OCI-LY1 (cell line): ENCODE results near the gene TRPM5.

Experiments used
- H2AFZ ChIP-seq: fragments of 200-600 bp; sonication (generic), shearing (Covaris generic); 2 replicates; pipeline ENCODE4 v1.6.0; 2014; ENCODE audit warnings: antibody characterized with exemption, mild to moderate bottlenecking, low read length
- H3F3A ChIP-seq: fragments of 200-600 bp; sonication (generic), shearing (Covaris generic); 2 replicates; pipeline ENCODE4 v1.6.0; 2014; ENCODE audit warnings: mild to moderate bottlenecking, antibody characterized with exemption, low read length, moderate library complexity; ENCODE audit not compliant: insufficient read depth
- H3K27ac ChIP-seq: fragments of 200-600 bp; sonication (generic); 2 replicates; pipeline ENCODE4 v1.5.1; 2014; ENCODE audit warnings: low read length, mixed run types, mild to moderate bottlenecking, low read depth; ENCODE audit not compliant: poor library complexity, severe bottlenecking
- H3K27me3 ChIP-seq: fragments of 200-600 bp; sonication (generic); 2 replicates; pipeline ENCODE4 v1.6.0; 2014; ENCODE audit warnings: antibody characterized with exemption, mild to moderate bottlenecking, low read length, moderate library complexity; ENCODE audit not compliant: insufficient read depth
- H3K36me3 ChIP-seq: fragments of 200-600 bp; sonication (generic); 2 replicates; pipeline ENCODE4 v1.6.1; 2014; ENCODE audit warnings: mild to moderate bottlenecking, antibody characterized with exemption, low read length, moderate library complexity, mixed read lengths; ENCODE audit not compliant: insufficient read depth
- H3K4me1 ChIP-seq: fragments of 200-600 bp; sonication (generic); 2 replicates; pipeline ENCODE4 v1.5.1; 2014; ENCODE audit warnings: mild to moderate bottlenecking, low read length, moderate library complexity; ENCODE audit not compliant: insufficient read depth, severe bottlenecking
- H3K4me2 ChIP-seq: fragments of 200-600 bp; sonication (generic), shearing (Covaris generic); 2 replicates; pipeline ENCODE4 v1.6.1; 2014; ENCODE audit warnings: low read length
- H3K4me3 ChIP-seq: fragments of 200-600 bp; sonication (generic); 2 replicates; pipeline ENCODE4 v1.5.1; 2014; ENCODE audit warnings: low read length, low read depth, mild to moderate bottlenecking, mixed read lengths; ENCODE audit not compliant: poor library complexity, severe bottlenecking
- H3K79me2 ChIP-seq: fragments of 200-600 bp; shearing (Covaris generic); 2 replicates; pipeline ENCODE4 v1.6.1; 2016; ENCODE audit warnings: mixed run types, low read length, mixed read lengths; ENCODE audit not compliant: insufficient read depth
- H3K9ac ChIP-seq: fragments of 200-600 bp; sonication (generic), shearing (Covaris generic); 2 replicates; pipeline ENCODE4 v1.6.1; 2014; ENCODE audit warnings: mild to moderate bottlenecking, low read length, mixed read lengths
- H3K9me2 ChIP-seq: fragments of 200-600 bp; sonication (generic), shearing (Covaris generic); 2 replicates; pipeline ENCODE4 v1.6.1; 2014; ENCODE audit warnings: low read depth, mild to moderate bottlenecking, low read length, mixed read lengths
- H3K9me3 ChIP-seq: fragments of 200-600 bp; shearing (Covaris generic); 2 replicates; pipeline ENCODE4 v1.6.1; 2014; ENCODE audit warnings: low read length, mixed read lengths
- H4K20me1 ChIP-seq: fragments of 200-600 bp; sonication (generic), shearing (Covaris generic); 2 replicates; pipeline ENCODE4 v1.6.0; 2016; ENCODE audit warnings: mild to moderate bottlenecking, low read length; ENCODE audit not compliant: insufficient read depth
- CTCF ChIP-seq: fragments of 200-600 bp; sonication (generic), shearing (Covaris generic); IDR thresholded peaks from 2 replicates; pipeline ENCODE4 v1.5.1; 2017; ENCODE audit warnings: mild to moderate bottlenecking, antibody characterized with exemption, low read length, moderate library complexity, mixed read lengths
- EZH2 ChIP-seq: fragments of 200-600 bp; sonication (generic), shearing (Covaris generic); IDR thresholded peaks from 2 replicates; pipeline ENCODE4 v1.8.0; 2017; ENCODE audit warnings: borderline replicate concordance, mixed run types, mild to moderate bottlenecking, antibody characterized with exemption, low read length, moderate library complexity, mixed read lengths

TRPM5 gene

GRCh38 chr11:2471804-2472096 lies 27.4 kb upstream of the TRPM5 start:
- Histone ChIP-seq H3K27me3 (peaks cover 3% of the 10 kb centered on the region; the same call in 1 of the 2 replicates), H3K79me2 (no peaks in the 10 kb centered on the region), H3K36me3 (no peaks in the 10 kb centered on the region), H2AFZ (no peak overlapping the region), H3K9me3 (no peaks in the 10 kb centered on the region), H3K4me3 (no peak overlapping the region), H4K20me1 (no peaks in the 10 kb centered on the region), H3K27ac (no peak overlapping the region), H3K4me2 (no peak overlapping the region), H3K9me2 (no peaks in the 10 kb centered on the region), H3K4me1 (no peaks in the 10 kb centered on the region), H3F3A (no peaks in the 10 kb centered on the region), H3K9ac (no peak overlapping the region)
- TF ChIP-seq EZH2 = no peak
- no peak for TF ChIP-seq CTCF

DNA sequence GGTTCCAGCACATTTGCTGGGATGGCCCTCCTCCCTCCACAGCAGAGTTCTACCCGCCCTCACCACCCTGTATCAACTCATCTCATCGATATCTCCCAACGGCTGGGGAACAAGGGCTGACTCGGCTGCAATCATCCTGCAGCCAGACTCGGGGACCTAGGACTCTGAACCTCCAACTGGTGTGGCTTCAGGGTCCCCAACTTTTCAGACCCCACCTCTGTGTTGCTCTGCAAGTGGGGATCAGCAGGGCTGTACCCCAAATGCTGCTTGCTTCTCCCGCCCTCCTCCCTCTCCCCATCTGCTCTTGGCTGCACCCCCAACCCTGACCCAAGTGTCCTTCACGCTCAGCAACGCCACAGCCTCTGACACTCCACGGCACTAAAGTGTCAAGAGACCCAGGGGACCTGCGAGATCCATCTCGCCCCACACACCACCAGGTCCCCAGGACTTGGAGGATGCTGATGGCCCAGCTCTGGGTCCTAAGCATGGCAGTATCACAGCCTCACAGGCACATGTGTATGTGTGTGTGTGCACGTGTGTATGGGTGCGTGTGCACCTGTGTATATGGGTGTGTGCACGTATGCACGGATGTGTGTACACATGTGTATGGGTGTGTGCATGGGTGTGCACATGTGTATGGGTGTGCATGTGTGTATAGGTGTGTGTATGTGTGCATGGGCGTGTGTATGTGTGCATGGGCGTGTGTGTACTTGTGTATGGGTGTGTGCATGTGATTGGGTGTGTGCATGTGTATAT lies 26.9 kb upstream of the TRPM5 start:
- H3K4me1 ChIP-seq = no peaks in the 10 kb centered on the region
- no peaks in the 10 kb centered on the region for H3K9me3 ChIP-seq
- no peaks in the 10 kb centered on the region for H3K36me3 ChIP-seq
- H3F3A ChIP-seq = no peaks in the 10 kb centered on the region
- no peaks in the 10 kb centered on the region for H3K79me2 ChIP-seq
- H2AFZ ChIP-seq = no peak overlapping the region
- H3K27ac ChIP-seq = no peak overlapping the region
- H3K9ac ChIP-seq = no peak overlapping the region
- H3K4me3 ChIP-seq = no peak overlapping the region
- peaks cover 3% of the 10 kb centered on the region; the same call in 1 of the 2 replicates for H3K27me3 ChIP-seq
- H3K4me2 ChIP-seq = no peak overlapping the region
- TF ChIP-seq EZH2 (no peak), CTCF (no peak)
- no peaks in the 10 kb centered on the region for H3K9me2 ChIP-seq
- H4K20me1 ChIP-seq = no peaks in the 10 kb centered on the region

DNA sequence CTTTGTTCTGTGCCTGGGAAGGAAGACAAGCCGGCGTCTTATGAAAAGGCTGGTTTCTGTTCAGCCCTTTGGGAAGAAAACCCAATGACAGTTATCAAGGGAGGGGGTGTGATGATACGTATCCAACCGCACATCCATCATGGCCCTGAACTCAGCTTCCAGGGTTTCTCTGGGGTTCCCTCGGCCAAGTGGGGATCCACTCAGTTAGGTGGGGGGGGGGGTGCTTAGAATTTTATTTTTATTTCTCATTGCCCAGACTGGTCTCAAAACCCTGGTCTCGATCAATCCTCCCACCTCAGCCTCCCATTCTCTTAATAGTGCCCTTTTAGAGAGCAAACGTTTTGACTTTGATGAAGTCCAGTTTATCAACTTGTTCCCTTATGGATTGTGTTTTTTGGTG lies 26.2 kb upstream of the TRPM5 start:
- no peak overlapping the region for H3K9ac ChIP-seq
- H3K79me2 ChIP-seq = no peaks in the 10 kb centered on the region
- no peak overlapping the region for H3K4me2 ChIP-seq
- no peak overlapping the region for H3K4me3 ChIP-seq
- no peaks in the 10 kb centered on the region for H3K9me3 ChIP-seq
- peaks cover 3% of the 10 kb centered on the region; the same call in 1 of the 2 replicates for H3K27me3 ChIP-seq
- no peaks in the 10 kb centered on the region for H3K4me1 ChIP-seq
- H3F3A ChIP-seq = no peaks in the 10 kb centered on the region
- H3K9me2 ChIP-seq = no peaks in the 10 kb centered on the region
- TF ChIP-seq CTCF (no peak), EZH2 (no peak)
- no peak overlapping the region for H2AFZ ChIP-seq
- no peaks in the 10 kb centered on the region for H3K36me3 ChIP-seq
- no peak overlapping the region for H3K27ac ChIP-seq
- H4K20me1 ChIP-seq = no peaks in the 10 kb centered on the region
